Measurements from ENCODE around the gene TMEM185B. TPM values are rescaled to one million over a fixed set of nuclear protein-coding genes. Genes with fewer than 3 reads are reported as not detected.

The TMEM185B gene
- polyA plus RNA-seq, 1 of the 3 experiments (the other 2 are of a cell fraction) = 36.0 TPM

DNA sequence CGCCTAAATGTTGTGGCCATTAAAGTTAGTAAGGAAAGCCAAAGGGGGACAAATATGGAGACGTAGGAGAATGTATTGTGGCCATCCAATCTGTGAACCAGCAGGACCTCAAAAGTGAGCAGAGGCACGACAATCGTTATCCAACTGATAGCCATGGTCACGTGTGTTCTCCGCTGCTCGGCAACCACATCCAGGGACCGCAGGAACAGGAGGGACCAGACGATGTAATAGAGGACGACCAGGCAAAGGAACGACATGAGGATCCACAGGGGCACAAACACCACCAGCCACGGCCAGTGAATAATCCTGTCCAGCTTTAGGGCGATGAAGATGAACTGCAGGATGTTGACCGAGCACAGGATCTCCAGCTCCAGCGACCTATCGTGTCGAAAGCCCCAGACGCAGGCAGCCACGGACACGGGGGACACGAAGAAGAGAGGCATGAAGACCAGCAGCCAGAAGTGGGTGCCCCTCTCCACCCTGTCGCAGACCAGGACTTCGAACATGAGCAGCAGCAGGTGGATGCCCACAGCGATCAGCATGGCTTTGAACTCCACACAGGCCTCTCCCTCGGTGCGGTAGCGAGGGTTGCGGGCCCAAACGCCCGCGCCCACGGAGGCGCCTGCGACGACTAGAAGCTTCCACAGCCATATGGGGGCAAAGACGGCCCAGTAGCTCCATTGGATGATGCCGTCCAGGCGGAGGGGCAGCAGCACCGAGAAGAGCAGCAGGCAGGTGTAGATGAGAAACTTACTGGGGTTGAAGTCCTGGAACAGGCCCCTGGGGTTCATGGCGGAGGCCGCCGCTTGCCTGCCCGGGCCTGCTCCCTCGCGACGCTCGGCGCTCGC is 790 bp downstream of the TMEM185B start:
- Histone ChIP-seq H3K79me2 (ENCODE audit: insufficient read depth) (peaks cover 23% of the 10 kb centered on the region), H4K20me1 (ENCODE audit: insufficient read depth) (no peaks in the 10 kb centered on the region), H3K4me3 (ENCODE audit: low read depth in 2 of 2, low read length in 1 of 2) (peak overlapping the region; percentile 69 to 84), H3K36me3 (replicated peaks in 1 of 2; ENCODE audit: control insufficient read depth in 1 of 2, insufficient read depth in 2 of 2, low read length in 1 of 2) (peaks cover 11 to 26% of the 10 kb centered on the region in 2 experiments), H3F3A (replicated peaks; ENCODE audit: insufficient read depth) (no peaks in the 10 kb centered on the region), H3K9ac (peak overlapping the region; percentile 82; the same call in 1 of the 2 replicates), H2AFZ (ENCODE audit: low read depth) (peak overlapping the region; percentile 87), H3K4me1 (ENCODE audit: control insufficient read depth in 1 of 2, insufficient read depth in 2 of 2, low read depth in 1 of 2, low read length in 1 of 2) (peaks cover 23 to 26% of the 10 kb centered on the region in 2 experiments; a peak in 3 of 4 replicates), H3K27me3 (ENCODE audit: insufficient read depth) (no peaks in the 10 kb centered on the region), H3K4me2 (peak overlapping the region; percentile 97), H3K9me3 (no peaks in the 10 kb centered on the region), H3K27ac (ENCODE audit: low read depth in 2 of 2, low read length in 1 of 2) (peak overlapping the region; percentile 68 to 84; a peak in 2 of 4 replicates), H3K9me2 (no peaks in the 10 kb centered on the region)
- 98% methylated on average over 23 of the region's 49 CpGs for WGBS (ENCODE audit: low lambda C conversion rate)
- POLR2A ChIA-PET = no interaction called here
- CTCF ChIA-PET = interaction anchor here (0.6 to 2.0 kb wide), 3 partner anchors 13 to 91 kb away, joined by 3 to 4 read pairs (median 3); no protein-coding TSS in a partner anchor
- no peak for DNase-seq
- TF ChIP-seq RAD21 (IDR thresholded peaks at IDR 0.05; ENCODE audit: low read length) = no peak
- TF ChIP-seq, protein P1, sequence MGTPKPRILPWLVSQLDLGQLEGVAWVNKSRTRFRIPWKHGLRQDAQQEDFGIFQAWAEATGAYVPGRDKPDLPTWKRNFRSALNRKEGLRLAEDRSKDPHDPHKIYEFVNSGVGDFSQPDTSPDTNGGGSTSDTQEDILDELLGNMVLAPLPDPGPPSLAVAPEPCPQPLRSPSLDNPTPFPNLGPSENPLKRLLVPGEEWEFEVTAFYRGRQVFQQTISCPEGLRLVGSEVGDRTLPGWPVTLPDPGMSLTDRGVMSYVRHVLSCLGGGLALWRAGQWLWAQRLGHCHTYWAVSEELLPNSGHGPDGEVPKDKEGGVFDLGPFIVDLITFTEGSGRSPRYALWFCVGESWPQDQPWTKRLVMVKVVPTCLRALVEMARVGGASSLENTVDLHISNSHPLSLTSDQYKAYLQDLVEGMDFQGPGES (IDR thresholded peaks at IDR 0.05; ENCODE audit: low read depth, low read length) = no peak
- no peak for TF ChIP-seq YY1 (IDR thresholded peaks at IDR 0.05; ENCODE audit: low read depth)
- TF ChIP-seq, protein P2, sequence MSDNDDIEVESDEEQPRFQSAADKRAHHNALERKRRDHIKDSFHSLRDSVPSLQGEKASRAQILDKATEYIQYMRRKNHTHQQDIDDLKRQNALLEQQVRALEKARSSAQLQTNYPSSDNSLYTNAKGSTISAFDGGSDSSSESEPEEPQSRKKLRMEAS (IDR thresholded peaks at IDR 0.05; ENCODE audit: low read depth) = no peak
- TF ChIP-seq ELF1 (IDR thresholded peaks at IDR 0.05) = no peak
- no peak for TF ChIP-seq SMC3 (IDR thresholded peaks at IDR 0.05; ENCODE audit: low read depth, low read length)
- TF ChIP-seq MEF2A (IDR thresholded peaks at IDR 0.05; ENCODE audit: borderline replicate concordance, low read depth) = no peak
- no peak for TF ChIP-seq GATA2 (CRISPR knock-in tag; IDR thresholded peaks at IDR 0.05)
- TF ChIP-seq TAF1 (IDR thresholded peaks at IDR 0.05; ENCODE audit: borderline replicate concordance, low read depth, low read length) = no peak
- TF ChIP-seq, protein P3, sequence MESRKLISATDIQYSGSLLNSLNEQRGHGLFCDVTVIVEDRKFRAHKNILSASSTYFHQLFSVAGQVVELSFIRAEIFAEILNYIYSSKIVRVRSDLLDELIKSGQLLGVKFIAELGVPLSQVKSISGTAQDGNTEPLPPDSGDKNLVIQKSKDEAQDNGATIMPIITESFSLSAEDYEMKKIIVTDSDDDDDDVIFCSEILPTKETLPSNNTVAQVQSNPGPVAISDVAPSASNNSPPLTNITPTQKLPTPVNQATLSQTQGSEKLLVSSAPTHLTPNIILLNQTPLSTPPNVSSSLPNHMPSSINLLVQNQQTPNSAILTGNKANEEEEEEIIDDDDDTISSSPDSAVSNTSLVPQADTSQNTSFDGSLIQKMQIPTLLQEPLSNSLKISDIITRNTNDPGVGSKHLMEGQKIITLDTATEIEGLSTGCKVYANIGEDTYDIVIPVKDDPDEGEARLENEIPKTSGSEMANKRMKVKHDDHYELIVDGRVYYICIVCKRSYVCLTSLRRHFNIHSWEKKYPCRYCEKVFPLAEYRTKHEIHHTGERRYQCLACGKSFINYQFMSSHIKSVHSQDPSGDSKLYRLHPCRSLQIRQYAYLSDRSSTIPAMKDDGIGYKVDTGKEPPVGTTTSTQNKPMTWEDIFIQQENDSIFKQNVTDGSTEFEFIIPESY (IDR thresholded peaks at IDR 0.05; ENCODE audit: borderline replicate concordance, low read depth) = no peak
- no peak for TF ChIP-seq GABPA (IDR thresholded peaks at IDR 0.05; ENCODE audit: low read depth)
- no peak for TF ChIP-seq EZH2phosphoT487 (IDR thresholded peaks at IDR 0.05; ENCODE audit: borderline replicate concordance, low read depth)
- TF ChIP-seq, protein P4, sequence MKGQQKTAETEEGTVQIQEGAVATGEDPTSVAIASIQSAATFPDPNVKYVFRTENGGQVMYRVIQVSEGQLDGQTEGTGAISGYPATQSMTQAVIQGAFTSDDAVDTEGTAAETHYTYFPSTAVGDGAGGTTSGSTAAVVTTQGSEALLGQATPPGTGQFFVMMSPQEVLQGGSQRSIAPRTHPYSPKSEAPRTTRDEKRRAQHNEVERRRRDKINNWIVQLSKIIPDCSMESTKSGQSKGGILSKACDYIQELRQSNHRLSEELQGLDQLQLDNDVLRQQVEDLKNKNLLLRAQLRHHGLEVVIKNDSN (IDR thresholded peaks at IDR 0.05; ENCODE audit: borderline replicate concordance, low read depth) = no peak
- TF ChIP-seq CHD2 (IDR thresholded peaks at IDR 0.05; ENCODE audit: low read length, partially characterized antibody) = no peak
